Right atrium auricular region (tissue), 2 donors: ENCODE results near the gene PNRC1. TPM values are rescaled to one million over a fixed set of nuclear protein-coding genes. Genes with fewer than 3 reads are reported as not detected.

ENCODE experiments used
- DNase-seq: peaks from one replicate; pipeline ENCODE4 v3.0.0-alpha.2; 2019; ENCODE audit warnings: low spot score
- H3K27ac ChIP-seq, 2 donors: fragments of 200-600 bp; sonication (generic); 1 replicate in 1 of 2; 2 replicates in 1 of 2; pipeline ENCODE4 v1.5.1; 2016 to 2019
- H3K27me3 ChIP-seq, 2 donors: fragments of 200-600 bp; sonication (generic); one replicate each; pipeline versions ENCODE4 v1.5.1 to v1.6.0; 2017 to 2019
- H3K36me3 ChIP-seq: fragments of 200-600 bp; sonication (generic); one replicate; pipeline ENCODE4 v1.5.1; 2016
- H3K4me1 ChIP-seq, 2 donors: fragments of 200-600 bp; sonication (generic); one replicate each; pipeline versions ENCODE4 v1.5.1 to v1.6.0; 2017 to 2019
- H3K4me3 ChIP-seq, 2 donors: fragments of 200-600 bp; sonication (generic); 1 replicate in 1 of 2; 2 replicates in 1 of 2; pipeline ENCODE4 v1.5.1; 2017 to 2019; ENCODE audit warnings: mild to moderate bottlenecking in 1 of 2, moderate library complexity in 1 of 2
- H3K9me3 ChIP-seq, 2 donors: fragments of 200-600 bp; sonication (generic); one replicate each; pipeline ENCODE4 v1.5.1; 2019
- total RNA-seq, 2 donors: library from RNA; depleted of rRNA; stranded (reverse); fragments of >200 nt; gene quantifications; one replicate each; pipeline ENCODE4 v1.1.0, GENCODE V29; 2016
- TF ChIP-seq, protein P1 (sequence below), 2 donors: fragments of 200-600 bp; sonication (generic); IDR thresholded peaks; one replicate each; pipeline ENCODE4 v1.5.1; 2019; ENCODE audit warnings: antibody characterized with exemption in 2 of 2

PNRC1 gene
- total RNA-seq, 2 donors from 2014 or later: 180 to 201 TPM

DNA sequence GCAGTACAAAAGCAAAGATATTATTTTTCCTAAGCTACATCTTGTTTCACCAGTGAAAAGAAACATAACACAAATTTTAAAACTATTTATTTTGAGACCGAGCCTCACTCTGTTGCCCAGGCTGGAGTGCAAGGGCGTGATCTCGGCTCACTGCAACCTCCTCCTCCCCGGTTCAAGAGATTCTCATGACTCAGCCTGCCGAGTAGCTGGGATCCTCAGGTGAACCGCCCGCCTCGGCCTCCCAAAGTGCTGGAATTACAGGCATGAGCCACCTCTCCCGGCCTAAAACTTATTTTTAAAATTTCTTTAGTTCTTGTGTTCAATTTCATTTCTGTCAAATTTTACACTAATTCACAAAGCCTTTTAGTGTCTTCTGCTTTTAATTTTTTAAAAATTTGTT is 31.4 kb downstream of the PNRC1 start:
- DNase-seq: no peak

DNA sequence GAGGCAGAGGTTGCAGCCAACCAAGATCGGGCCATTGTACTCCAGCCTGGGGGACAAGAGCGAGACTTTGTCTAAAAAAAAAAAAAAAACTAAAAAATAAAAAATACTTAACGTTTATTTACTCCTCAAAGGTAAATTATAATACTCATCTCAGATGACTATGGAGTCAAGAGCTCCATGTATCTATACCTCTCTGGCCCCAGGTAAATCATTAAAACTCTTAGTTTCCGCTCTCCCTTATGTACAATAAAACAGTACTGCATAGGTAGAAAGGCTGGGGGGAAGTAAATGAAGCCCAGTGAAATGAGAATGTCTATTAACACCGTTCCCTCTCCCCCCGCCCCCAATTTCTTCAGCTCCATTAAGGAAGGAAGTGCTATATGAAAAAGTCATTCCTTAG is 36.2 kb downstream of the PNRC1 start:
- peak overlapping the region in 1 of 2 donors; percentile 77 for H3K4me3 ChIP-seq
- H3K36me3 ChIP-seq: no peaks in the 10 kb centered on the region
- H3K27me3 ChIP-seq: no peaks in the 10 kb centered on the region
- DNase-seq: no peak
- H3K27ac ChIP-seq: no peak overlapping the region
- TF ChIP-seq, protein P1, sequence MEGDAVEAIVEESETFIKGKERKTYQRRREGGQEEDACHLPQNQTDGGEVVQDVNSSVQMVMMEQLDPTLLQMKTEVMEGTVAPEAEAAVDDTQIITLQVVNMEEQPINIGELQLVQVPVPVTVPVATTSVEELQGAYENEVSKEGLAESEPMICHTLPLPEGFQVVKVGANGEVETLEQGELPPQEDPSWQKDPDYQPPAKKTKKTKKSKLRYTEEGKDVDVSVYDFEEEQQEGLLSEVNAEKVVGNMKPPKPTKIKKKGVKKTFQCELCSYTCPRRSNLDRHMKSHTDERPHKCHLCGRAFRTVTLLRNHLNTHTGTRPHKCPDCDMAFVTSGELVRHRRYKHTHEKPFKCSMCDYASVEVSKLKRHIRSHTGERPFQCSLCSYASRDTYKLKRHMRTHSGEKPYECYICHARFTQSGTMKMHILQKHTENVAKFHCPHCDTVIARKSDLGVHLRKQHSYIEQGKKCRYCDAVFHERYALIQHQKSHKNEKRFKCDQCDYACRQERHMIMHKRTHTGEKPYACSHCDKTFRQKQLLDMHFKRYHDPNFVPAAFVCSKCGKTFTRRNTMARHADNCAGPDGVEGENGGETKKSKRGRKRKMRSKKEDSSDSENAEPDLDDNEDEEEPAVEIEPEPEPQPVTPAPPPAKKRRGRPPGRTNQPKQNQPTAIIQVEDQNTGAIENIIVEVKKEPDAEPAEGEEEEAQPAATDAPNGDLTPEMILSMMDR (IDR thresholded peaks at IDR 0.05): no peak
- peaks cover 0 to 8% of the 10 kb centered on the region in 2 donors for H3K4me1 ChIP-seq
- no peaks in the 10 kb centered on the region for H3K9me3 ChIP-seq

More for the DNA sequence above, 31.4 kb downstream of the PNRC1 start:
- TF ChIP-seq, protein P1 (IDR thresholded peaks at IDR 0.05): no peak
- no peaks in the 10 kb centered on the region for H3K36me3 ChIP-seq
- H3K4me3 ChIP-seq: no peak overlapping the region
- H3K9me3 ChIP-seq: no peaks in the 10 kb centered on the region
- no peak overlapping the region for H3K27ac ChIP-seq
- H3K4me1 ChIP-seq: peaks cover 0 to 4% of the 10 kb centered on the region in 2 donors
- H3K27me3 ChIP-seq: no peaks in the 10 kb centered on the region

GRCh38 chr6:89117211-89118108 is 36.9 kb downstream of the PNRC1 start, which contains the start of gene SRSF12:
Gene SRSF12 (minus strand): TSS chr6:89118071. CDS start chr6:89117887, 184 bp downstream.
- H3K4me3 ChIP-seq: peak within 1 kb of the TSS; percentile 65 to 77
- peak within 1 kb of the TSS in 1 of 2 donors; percentile 40 for H3K27ac ChIP-seq
- TF ChIP-seq, protein P1 (IDR thresholded peaks at IDR 0.05): peak in 1 of 2 donors; percentile 35
- no peaks in the 10 kb centered on the region for H3K27me3 ChIP-seq
- no peak for DNase-seq
- H3K4me1 ChIP-seq: peaks cover 0 to 8% of the 10 kb centered on the region in 2 donors
- no peaks in the 10 kb centered on the region for H3K36me3 ChIP-seq
- H3K9me3 ChIP-seq: no peaks in the 10 kb centered on the region

GRCh38 chr6:89118931-89119330 is 38.4 kb downstream of the PNRC1 start:
- Histone ChIP-seq H3K4me3 (no peak overlapping the region), H3K9me3 (no peaks in the 10 kb centered on the region), H3K36me3 (no peaks in the 10 kb centered on the region), H3K27me3 (no peaks in the 10 kb centered on the region), H3K27ac (no peak overlapping the region), H3K4me1 (peaks cover 0 to 8% of the 10 kb centered on the region in 2 donors)
- TF ChIP-seq, protein P1 (IDR thresholded peaks at IDR 0.05): no peak
- no peak for DNase-seq

GRCh38 chr6:89120371-89120770 is 39.8 kb downstream of the PNRC1 start:
- Histone ChIP-seq H3K27me3 (no peaks in the 10 kb centered on the region), H3K4me1 (peaks cover 0 to 8% of the 10 kb centered on the region in 2 donors), H3K9me3 (no peaks in the 10 kb centered on the region), H3K36me3 (no peaks in the 10 kb centered on the region), H3K27ac (no peak overlapping the region), H3K4me3 (no peak overlapping the region)
- TF ChIP-seq, protein P1 (IDR thresholded peaks at IDR 0.05): no peak
- no peak for DNase-seq
